ENCODE measurements around the gene RASSF8.

RASSF8 gene

DNA sequence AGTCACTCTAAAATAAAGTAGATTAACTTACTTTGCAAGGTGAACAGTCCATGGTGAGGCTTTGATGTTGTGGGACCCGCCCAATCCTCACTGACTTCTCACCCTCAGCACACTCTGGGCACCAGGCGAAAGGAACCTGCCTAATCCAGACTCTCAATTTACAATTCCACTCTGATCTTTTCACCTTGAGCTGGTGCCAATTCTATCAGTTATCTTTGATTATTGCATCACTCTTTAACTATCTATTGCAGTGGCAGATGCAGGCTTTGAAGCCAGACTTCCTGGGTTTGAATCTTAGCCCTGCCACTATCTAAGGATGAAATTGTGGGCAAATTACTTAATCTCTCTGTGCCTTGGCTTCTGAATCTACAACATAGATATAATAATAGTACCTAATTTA, 18.9 kb upstream of the RASSF8 start:
- Histone ChIP-seq H3K4me1 (ENCODE audit: control insufficient read depth, low read depth, low read length) (peaks cover 5% of the 10 kb centered on the region), H3K27me3 (ENCODE audit: control insufficient read depth, insufficient read depth, low read length) (no peaks in the 10 kb centered on the region), H3K4me3 (ENCODE audit: low read length) (no peak overlapping the region), H3K9ac (ENCODE audit: low read length) (no peak overlapping the region), H3K9me3 (ENCODE audit: control insufficient read depth, low read depth, low read length) (no peaks in the 10 kb centered on the region), H3K36me3 (ENCODE audit: control insufficient read depth, low read depth, low read length) (no peaks in the 10 kb centered on the region), H3K27ac (ENCODE audit: low read length) (no peak overlapping the region)

- peaks cover 5% of the 10 kb centered on the region for H3K4me1 ChIP-seq (ENCODE audit: control insufficient read depth, low read depth, low read length)
- no peaks in the 10 kb centered on the region for H3K27me3 ChIP-seq (ENCODE audit: control insufficient read depth, insufficient read depth, low read length)
- no peak overlapping the region for H3K27ac ChIP-seq (ENCODE audit: low read length)
- no peak overlapping the region for H3K9ac ChIP-seq (ENCODE audit: low read length)
- no peaks in the 10 kb centered on the region for H3K36me3 ChIP-seq (ENCODE audit: control insufficient read depth, low read depth, low read length)
- H3K9me3 ChIP-seq (ENCODE audit: control insufficient read depth, low read depth, low read length): no peaks in the 10 kb centered on the region
- no peak overlapping the region for H3K4me3 ChIP-seq (ENCODE audit: low read length)
These were observed 17.6 kb upstream of the RASSF8 start for GRCh38 chr12:25940886-25941285.

GRCh38 chr12:25942709-25943108, 15.8 kb upstream of the RASSF8 start:
- Histone ChIP-seq H3K27ac (ENCODE audit: low read length) (no peak overlapping the region), H3K9ac (ENCODE audit: low read length) (no peak overlapping the region), H3K4me1 (ENCODE audit: control insufficient read depth, low read depth, low read length) (peaks cover 5% of the 10 kb centered on the region), H3K4me3 (ENCODE audit: low read length) (no peak overlapping the region), H3K9me3 (ENCODE audit: control insufficient read depth, low read depth, low read length) (no peaks in the 10 kb centered on the region), H3K36me3 (ENCODE audit: control insufficient read depth, low read depth, low read length) (no peaks in the 10 kb centered on the region), H3K27me3 (ENCODE audit: control insufficient read depth, insufficient read depth, low read length) (no peaks in the 10 kb centered on the region)

GRCh38 chr12:25943940-25944339, 14.5 kb upstream of the RASSF8 start:
- Histone ChIP-seq H3K4me3 (ENCODE audit: low read length) (no peak overlapping the region), H3K36me3 (ENCODE audit: control insufficient read depth, low read depth, low read length) (no peaks in the 10 kb centered on the region), H3K9me3 (ENCODE audit: control insufficient read depth, low read depth, low read length) (no peaks in the 10 kb centered on the region), H3K27me3 (ENCODE audit: control insufficient read depth, insufficient read depth, low read length) (no peaks in the 10 kb centered on the region), H3K27ac (ENCODE audit: low read length) (no peak overlapping the region), H3K4me1 (ENCODE audit: control insufficient read depth, low read depth, low read length) (peaks cover 4% of the 10 kb centered on the region), H3K9ac (ENCODE audit: low read length) (no peak overlapping the region)

- no peaks in the 10 kb centered on the region for H3K9me3 ChIP-seq (ENCODE audit: control insufficient read depth, low read depth, low read length)
These were observed 9.1 kb upstream of the RASSF8 start for GRCh38 chr12:25949343-25949742.

GRCh38 chr12:25950329-25951115, 8.0 kb upstream of the RASSF8 start:
- Histone ChIP-seq H3K9me3 (ENCODE audit: control insufficient read depth, low read depth, low read length) (no peaks in the 10 kb centered on the region), H3K27me3 (ENCODE audit: control insufficient read depth, insufficient read depth, low read length) (no peaks in the 10 kb centered on the region), H3K36me3 (ENCODE audit: control insufficient read depth, low read depth, low read length) (no peaks in the 10 kb centered on the region), H3K4me1 (ENCODE audit: control insufficient read depth, low read depth, low read length) (no peaks in the 10 kb centered on the region), H3K4me3 (ENCODE audit: low read length) (no peak overlapping the region), H3K27ac (ENCODE audit: low read length) (no peak overlapping the region), H3K9ac (ENCODE audit: low read length) (no peak overlapping the region)

More at GRCh38 chr12:25949343-25949742, 9.1 kb upstream of the RASSF8 start:
- H3K9ac ChIP-seq (ENCODE audit: low read length): no peak overlapping the region
- H3K36me3 ChIP-seq (ENCODE audit: control insufficient read depth, low read depth, low read length): no peaks in the 10 kb centered on the region
- no peak overlapping the region for H3K4me3 ChIP-seq (ENCODE audit: low read length)
- H3K27ac ChIP-seq (ENCODE audit: low read length): no peak overlapping the region
- no peaks in the 10 kb centered on the region for H3K4me1 ChIP-seq (ENCODE audit: control insufficient read depth, low read depth, low read length)
- no peaks in the 10 kb centered on the region for H3K27me3 ChIP-seq (ENCODE audit: control insufficient read depth, insufficient read depth, low read length)

DNA sequence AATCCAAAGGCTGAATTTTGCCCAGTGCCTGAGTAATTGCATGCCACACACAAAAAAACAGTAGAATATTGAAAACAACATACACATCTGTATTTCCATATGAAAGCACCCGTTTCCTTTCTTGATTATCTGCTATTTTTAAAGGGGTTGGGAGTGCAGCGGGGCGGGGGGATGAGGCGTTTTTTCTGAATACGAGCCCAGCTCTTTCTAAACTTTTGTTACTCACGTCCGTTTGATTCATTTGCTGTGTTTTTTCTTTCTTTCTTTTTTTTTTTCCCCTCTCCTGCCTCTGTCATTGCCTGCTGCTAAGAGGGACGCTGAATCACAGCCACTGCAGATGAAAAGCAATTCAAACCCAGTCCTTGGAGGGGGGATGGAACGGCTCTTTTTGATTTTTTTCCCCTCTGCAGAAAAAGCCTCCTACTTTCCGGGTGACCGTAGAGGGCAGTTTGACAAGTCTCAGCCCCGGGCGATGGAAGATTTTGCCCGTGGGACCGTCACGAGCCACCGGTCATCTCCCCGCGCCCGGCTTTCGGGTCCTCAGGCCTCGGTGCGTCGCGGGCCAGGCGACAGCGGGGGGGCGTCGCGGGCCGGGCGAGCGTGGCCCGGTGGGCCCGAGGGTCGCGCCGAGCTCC, 572 bp upstream of the RASSF8 start:
- Histone ChIP-seq H3K36me3 (ENCODE audit: control insufficient read depth, low read depth, low read length) (no peaks in the 10 kb centered on the region), H3K4me3 (ENCODE audit: low read length) (peak overlapping the region; percentile 74), H3K27ac (ENCODE audit: low read length) (peak overlapping the region; percentile 31)

DNA sequence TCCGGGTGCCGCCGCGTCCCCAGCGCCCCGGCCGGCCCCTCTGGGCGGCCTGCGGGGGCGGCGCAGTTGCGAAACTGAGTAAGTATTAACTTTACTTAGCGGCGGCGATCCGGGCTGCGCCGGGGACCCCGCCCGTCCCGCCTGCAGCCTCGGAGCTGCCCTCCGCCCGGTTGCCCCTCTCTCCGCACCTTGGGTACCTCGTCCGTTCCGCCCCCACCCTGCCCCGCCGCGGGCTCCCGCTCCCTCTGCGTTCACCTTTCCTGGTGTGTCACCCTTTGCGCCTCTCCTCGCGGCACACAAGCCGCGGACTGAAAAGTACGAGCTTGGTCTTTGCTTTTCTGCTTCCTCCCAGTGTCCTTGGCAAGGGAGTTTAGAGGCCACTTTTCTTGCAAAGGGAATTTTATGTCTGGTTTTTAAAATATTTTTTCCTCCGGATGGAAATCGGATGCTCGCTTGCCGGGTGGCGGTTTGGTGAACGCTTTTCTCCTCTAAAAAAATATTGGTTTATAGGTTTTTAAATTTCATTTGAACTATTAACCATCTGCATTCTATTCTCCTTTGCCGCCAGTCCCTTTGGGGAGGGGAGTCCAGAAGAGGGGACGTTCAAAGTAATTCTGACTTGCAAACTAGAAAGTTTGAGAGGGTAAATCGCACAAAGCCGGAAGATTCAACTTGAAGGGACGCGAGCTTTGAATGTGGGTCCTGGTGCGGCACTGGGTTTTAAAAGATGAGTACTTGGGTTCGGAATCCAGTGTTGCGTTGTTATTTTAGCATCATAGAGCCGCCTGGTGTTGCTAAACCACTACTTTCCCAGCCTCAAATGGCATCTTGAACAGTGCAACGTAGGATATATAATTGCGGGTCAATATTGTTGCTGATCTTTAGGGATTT, 834 bp downstream of the RASSF8 start:
- peaks cover 26% of the 10 kb centered on the region for H3K4me1 ChIP-seq (ENCODE audit: control insufficient read depth, low read depth, low read length)
- H3K9ac ChIP-seq (ENCODE audit: low read length): peak overlapping the region; percentile 73
- no peak overlapping the region for H3K27ac ChIP-seq (ENCODE audit: low read length)
- peak overlapping the region; percentile 78 for H3K4me3 ChIP-seq (ENCODE audit: low read length)
- no peaks in the 10 kb centered on the region for H3K36me3 ChIP-seq (ENCODE audit: control insufficient read depth, low read depth, low read length)
- H3K27me3 ChIP-seq (ENCODE audit: control insufficient read depth, insufficient read depth, low read length): peaks cover 6% of the 10 kb centered on the region
- H3K9me3 ChIP-seq (ENCODE audit: control insufficient read depth, low read depth, low read length): no peaks in the 10 kb centered on the region

More for the DNA sequence above, 572 bp upstream of the RASSF8 start:
- Histone ChIP-seq H3K27me3 (ENCODE audit: control insufficient read depth, insufficient read depth, low read length) (peaks cover 6% of the 10 kb centered on the region), H3K9ac (ENCODE audit: low read length) (peak overlapping the region; percentile 68), H3K9me3 (ENCODE audit: control insufficient read depth, low read depth, low read length) (no peaks in the 10 kb centered on the region), H3K4me1 (ENCODE audit: control insufficient read depth, low read depth, low read length) (peaks cover 16% of the 10 kb centered on the region)

GRCh38 chr12:25960143-25960542, 1.7 kb downstream of the RASSF8 start:
- Histone ChIP-seq H3K4me3 (ENCODE audit: low read length) (peak overlapping the region; percentile 78), H3K9ac (ENCODE audit: low read length) (peak overlapping the region; percentile 73), H3K27me3 (ENCODE audit: control insufficient read depth, insufficient read depth, low read length) (peaks cover 6% of the 10 kb centered on the region)

GRCh38 chr12:25960961-25961360, 2.5 kb downstream of the RASSF8 start:
- Histone ChIP-seq H3K9ac (ENCODE audit: low read length) (no peak overlapping the region), H3K27ac (ENCODE audit: low read length) (no peak overlapping the region), H3K9me3 (ENCODE audit: control insufficient read depth, low read depth, low read length) (no peaks in the 10 kb centered on the region), H3K27me3 (ENCODE audit: control insufficient read depth, insufficient read depth, low read length) (peaks cover 6% of the 10 kb centered on the region), H3K4me1 (ENCODE audit: control insufficient read depth, low read depth, low read length) (peaks cover 26% of the 10 kb centered on the region), H3K4me3 (ENCODE audit: low read length) (peak overlapping the region; percentile 78), H3K36me3 (ENCODE audit: control insufficient read depth, low read depth, low read length) (no peaks in the 10 kb centered on the region)

More at GRCh38 chr12:25960143-25960542, 1.7 kb downstream of the RASSF8 start:
- Histone ChIP-seq H3K9me3 (ENCODE audit: control insufficient read depth, low read depth, low read length) (no peaks in the 10 kb centered on the region), H3K27ac (ENCODE audit: low read length) (no peak overlapping the region), H3K36me3 (ENCODE audit: control insufficient read depth, low read depth, low read length) (no peaks in the 10 kb centered on the region), H3K4me1 (ENCODE audit: control insufficient read depth, low read depth, low read length) (peaks cover 26% of the 10 kb centered on the region)

DNA sequence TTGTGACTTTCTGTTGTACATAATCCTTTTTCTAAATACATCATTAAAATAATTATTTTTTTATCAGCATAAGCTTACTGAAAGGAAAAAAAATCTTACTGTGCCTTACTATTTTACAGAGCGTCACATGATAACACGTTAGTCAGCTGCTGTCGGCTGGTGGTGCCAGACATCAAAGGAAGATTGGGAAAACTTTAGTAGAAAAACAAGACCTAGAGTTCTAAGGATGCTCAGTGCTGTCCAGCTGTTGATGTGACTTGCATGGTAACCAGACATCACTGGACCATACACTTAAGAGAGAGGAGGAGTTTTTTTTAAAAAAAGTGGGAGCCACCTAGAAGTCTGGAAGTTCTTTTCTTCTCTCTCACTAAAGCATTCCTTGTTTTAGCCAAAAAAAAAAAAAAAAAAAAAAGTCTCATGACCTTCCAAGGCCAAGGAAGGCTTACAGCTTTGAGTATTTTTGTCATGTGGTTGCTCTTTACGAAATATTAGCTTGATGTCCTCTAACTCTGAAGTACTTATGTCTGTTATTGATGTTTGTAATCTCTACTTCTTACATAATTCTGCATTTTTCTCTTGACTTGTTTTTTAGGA, 4.5 kb downstream of the RASSF8 start:
- peaks cover 27% of the 10 kb centered on the region for H3K4me1 ChIP-seq (ENCODE audit: control insufficient read depth, low read depth, low read length)
- no peak overlapping the region for H3K4me3 ChIP-seq (ENCODE audit: low read length)
- no peaks in the 10 kb centered on the region for H3K9me3 ChIP-seq (ENCODE audit: control insufficient read depth, low read depth, low read length)
- H3K36me3 ChIP-seq (ENCODE audit: control insufficient read depth, low read depth, low read length): no peaks in the 10 kb centered on the region
- H3K9ac ChIP-seq (ENCODE audit: low read length): no peak overlapping the region
- no peak overlapping the region for H3K27ac ChIP-seq (ENCODE audit: low read length)
- H3K27me3 ChIP-seq (ENCODE audit: control insufficient read depth, insufficient read depth, low read length): peaks cover 6% of the 10 kb centered on the region

Measured in iPS-18a (cell line).